GM12878 (cell line): ENCODE measurements around the gene FEM1B.

ENCODE experiments used
- CREM ChIP-seq: IDR thresholded peaks from 2 replicates; pipeline ENCODE4 v1.6.1; 2014; ENCODE audit warnings: antibody characterized with exemption, low read depth
- CTCF ChIP-seq, 3 experiments: IDR thresholded peaks in 2 of 3; conservative IDR thresholded peaks in 1 of 3; 2 replicates each; pipeline ENCODE4 v1.5.1; 2011; ENCODE audit warnings: low read depth in 3 of 3, low read length in 3 of 3, mild to moderate bottlenecking in 3 of 3, control low read depth in 2 of 3, moderate library complexity in 2 of 3, inconsistent platforms in 1 of 3, mixed read lengths in 1 of 3; ENCODE audit not compliant: control insufficient read depth in 2 of 3, insufficient read depth in 1 of 3; ENCODE audit errors: extremely low read depth in 1 of 3
- SRF ChIP-seq, 2 experiments: IDR thresholded peaks; 2 replicates each; pipeline ENCODE4 v1.6.1; 2011; ENCODE audit warnings: low read depth in 2 of 2, low read length in 2 of 2, mild to moderate bottlenecking in 1 of 2, moderate library complexity in 1 of 2

- TF ChIP-seq CREM, result no peak
- TF ChIP-seq SRF (IDR thresholded peaks at IDR 0.05; ENCODE audit: low read depth in 2 of 2, low read length in 2 of 2), result no peak
- TF ChIP-seq CTCF (IDR thresholded peaks at IDR 0.05 in 2 of 3, conservative IDR thresholded peaks at IDR 0.05 in 1 of 3; ENCODE audit: control insufficient read depth in 2 of 3, extremely low read depth in 1 of 3, insufficient read depth in 1 of 3, low read depth in 3 of 3, low read length in 3 of 3), result no peak
Observed at GRCh38 chr15:68284616-68285258, 7.2 kb downstream of the FEM1B start.
